Cardiac fibroblast (primary cell): ENCODE measurements around the gene CNTN5.

Experiments used
- DNase-seq, 2 donors: peaks; one replicate each; pipeline versions ENCODE4 v3.0.0 to v3.0.0-alpha.2; 2010; ENCODE audit warnings: low read depth in 2 of 2
- H3K4me3 ChIP-seq, 2 donors: replicated peaks in 1 of 2; 1 replicate in 1 of 2; 2 replicates in 1 of 2; pipeline ENCODE4 v1.5.1; 2011; ENCODE audit warnings: low read depth in 2 of 2, low read length in 2 of 2, mild to moderate bottlenecking in 2 of 2, moderate library complexity in 1 of 2
- TF ChIP-seq, protein P1 (sequence below): IDR thresholded peaks from one replicate; pipeline ENCODE4 v1.5.1; 2011; ENCODE audit warnings: low read depth, mild to moderate bottlenecking, low read length, inconsistent platforms

CNTN5 gene

DNA sequence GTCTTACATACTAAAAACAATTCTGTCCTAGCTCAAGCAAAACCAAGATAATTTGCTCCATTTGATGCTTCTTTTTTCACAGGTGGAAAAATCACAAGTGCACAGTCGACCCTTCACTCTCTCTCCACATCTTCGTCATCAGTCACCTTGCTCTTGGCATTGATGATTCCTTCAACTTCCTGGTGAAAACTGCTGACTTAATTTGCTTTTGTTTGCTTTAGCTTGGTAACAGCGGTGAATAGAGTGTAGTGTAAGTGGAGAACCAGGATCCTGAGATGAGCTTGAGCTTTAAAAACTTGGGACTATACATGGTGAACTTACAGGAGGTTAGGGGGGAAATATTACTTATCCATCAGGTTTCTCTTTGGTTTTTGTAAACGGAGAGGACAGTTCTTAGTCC, 1335.3 kb downstream of the CNTN5 start:
- TF ChIP-seq, protein P1, sequence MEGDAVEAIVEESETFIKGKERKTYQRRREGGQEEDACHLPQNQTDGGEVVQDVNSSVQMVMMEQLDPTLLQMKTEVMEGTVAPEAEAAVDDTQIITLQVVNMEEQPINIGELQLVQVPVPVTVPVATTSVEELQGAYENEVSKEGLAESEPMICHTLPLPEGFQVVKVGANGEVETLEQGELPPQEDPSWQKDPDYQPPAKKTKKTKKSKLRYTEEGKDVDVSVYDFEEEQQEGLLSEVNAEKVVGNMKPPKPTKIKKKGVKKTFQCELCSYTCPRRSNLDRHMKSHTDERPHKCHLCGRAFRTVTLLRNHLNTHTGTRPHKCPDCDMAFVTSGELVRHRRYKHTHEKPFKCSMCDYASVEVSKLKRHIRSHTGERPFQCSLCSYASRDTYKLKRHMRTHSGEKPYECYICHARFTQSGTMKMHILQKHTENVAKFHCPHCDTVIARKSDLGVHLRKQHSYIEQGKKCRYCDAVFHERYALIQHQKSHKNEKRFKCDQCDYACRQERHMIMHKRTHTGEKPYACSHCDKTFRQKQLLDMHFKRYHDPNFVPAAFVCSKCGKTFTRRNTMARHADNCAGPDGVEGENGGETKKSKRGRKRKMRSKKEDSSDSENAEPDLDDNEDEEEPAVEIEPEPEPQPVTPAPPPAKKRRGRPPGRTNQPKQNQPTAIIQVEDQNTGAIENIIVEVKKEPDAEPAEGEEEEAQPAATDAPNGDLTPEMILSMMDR = no peak
- H3K4me3 ChIP-seq = no peak overlapping the region
- no peak for DNase-seq

DNA sequence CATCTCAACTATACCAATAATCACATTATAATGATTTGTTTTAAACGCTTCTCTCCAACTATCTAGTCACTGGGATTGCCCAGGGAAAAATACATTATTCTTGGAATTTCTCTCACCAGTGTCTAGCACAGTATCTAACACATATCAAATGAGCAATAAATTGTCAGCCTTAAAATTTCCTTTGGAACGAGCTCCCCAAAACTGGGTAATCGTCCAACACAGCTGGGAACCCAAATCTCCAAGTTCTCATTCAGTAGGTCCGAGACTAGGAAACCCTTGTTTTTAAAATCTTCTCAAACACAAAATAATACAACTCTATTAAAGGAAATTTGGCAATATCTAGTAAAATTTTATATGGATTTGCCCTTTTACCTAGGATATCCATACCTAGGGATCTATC, 1338.5 kb downstream of the CNTN5 start:
- H3K4me3 ChIP-seq = no peak overlapping the region
- TF ChIP-seq, protein P1 = no peak
- DNase-seq = no peak

DNA sequence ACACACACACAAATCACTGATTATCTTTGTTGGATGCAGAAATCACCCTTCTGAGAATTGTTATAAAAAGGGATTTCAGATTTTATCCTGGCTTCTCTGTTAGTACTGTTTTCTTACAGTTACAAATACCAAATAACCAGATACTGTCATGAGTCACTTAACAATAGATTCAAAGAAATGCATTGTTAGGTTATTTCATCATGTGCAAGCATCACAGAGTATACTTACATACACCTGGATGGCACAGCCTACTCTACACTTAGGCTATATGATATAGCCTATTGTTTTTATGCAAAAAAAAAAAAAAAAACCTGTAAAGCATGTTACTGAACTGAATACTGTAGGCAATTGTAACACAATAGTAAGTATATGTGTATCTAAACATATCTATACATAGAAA, 1347.1 kb downstream of the CNTN5 start:
- H3K4me3 ChIP-seq = no peak overlapping the region
- TF ChIP-seq, protein P1 = no peak
- DNase-seq = no peak

DNA sequence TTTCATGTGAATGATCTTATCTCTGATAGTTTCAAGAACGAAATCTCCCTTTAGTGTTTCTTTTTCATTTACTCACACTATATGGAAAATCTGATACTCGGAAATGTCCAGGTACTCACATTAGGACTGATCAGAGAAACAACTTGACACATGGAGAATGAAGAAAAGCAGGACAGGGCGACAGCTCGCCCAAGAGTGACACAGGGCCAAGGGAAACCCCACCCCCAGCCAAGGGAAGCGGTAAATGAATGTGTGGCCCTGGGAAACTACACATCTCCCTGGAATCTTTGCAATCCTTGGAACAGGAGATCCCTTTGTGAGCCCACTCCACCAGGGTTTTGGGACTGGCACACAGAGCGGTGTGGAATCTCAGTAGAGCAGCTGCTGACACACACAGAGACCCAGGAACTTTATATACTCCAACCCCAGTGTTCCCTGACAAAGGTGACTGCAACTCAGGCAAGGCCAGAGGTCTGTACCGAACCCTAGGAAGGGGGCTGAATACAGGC, 1362.7 kb downstream of the CNTN5 start:
- TF ChIP-seq, protein P1 = no peak
- no peak for DNase-seq
- no peak overlapping the region for H3K4me3 ChIP-seq

DNA sequence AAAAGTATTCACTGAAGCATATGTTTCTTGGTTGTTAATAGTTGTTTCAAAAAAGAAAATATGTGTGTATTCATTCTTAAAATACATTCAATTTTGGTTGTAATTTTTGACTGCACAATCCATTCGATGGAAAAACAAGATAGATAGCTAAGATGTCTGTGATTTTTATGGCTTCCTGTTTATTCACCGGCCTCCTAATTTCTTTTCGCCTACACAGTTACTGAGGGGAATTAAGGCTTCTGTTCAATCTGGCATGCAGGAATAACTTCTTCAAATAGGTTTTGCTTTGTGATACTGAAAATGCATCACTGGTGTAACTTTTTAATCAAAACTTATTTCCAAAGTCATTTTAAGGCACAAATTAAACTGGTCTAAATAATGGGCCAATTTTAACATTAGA, 1375.5 kb downstream of the CNTN5 start:
- TF ChIP-seq, protein P1 = no peak
- no peak overlapping the region for H3K4me3 ChIP-seq
- no peak for DNase-seq

DNA sequence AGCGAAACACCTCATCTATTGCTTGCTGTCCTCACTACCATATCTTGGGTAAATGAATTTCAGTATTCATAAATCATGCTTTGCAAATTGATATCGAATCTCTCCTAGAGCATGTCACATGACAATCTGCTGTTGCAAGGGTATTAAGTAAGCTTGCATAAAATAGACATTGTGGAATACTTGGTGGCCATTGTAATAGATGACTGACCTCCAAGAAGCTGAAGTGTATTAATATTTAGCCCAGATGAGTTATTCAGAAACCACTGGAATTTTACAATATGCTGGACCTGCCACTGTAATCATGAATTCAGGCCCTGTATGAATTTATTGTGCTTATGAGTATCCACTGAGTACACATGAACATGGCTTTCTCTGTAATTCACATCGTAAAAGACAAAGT, 1376.7 kb downstream of the CNTN5 start:
- TF ChIP-seq, protein P1 = no peak
- no peak for DNase-seq
- H3K4me3 ChIP-seq = no peak overlapping the region

DNA sequence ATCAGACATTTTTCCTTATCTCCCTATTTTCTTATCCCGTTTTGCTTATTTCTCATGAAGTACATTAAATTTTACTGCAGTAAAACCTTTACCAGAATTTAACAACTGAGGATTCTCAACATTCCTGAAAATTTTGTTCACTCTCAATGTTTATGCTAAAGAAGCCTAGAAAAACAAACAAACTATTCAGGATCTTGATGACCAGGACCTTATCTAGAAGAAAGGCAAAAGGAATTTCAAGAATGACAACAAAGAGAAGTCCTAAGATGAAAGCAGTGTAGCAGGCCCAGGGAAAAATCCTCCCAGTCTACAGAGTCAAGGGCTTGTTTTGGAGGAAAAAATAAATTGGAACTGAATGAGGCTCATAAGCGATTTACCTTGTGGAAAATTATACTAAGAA, 1383.1 kb downstream of the CNTN5 start:
- peak; percentile 15 to 32 for DNase-seq
- H3K4me3 ChIP-seq = no peak overlapping the region
- TF ChIP-seq, protein P1 = no peak
